HepG2 (cell line): ENCODE results near the gene MARCHF5. TPM values are rescaled to one million over a fixed set of nuclear protein-coding genes. Genes with fewer than 3 reads are reported as not detected.

Experiments used
- ASH2L ChIP-seq: fragments of 300-600, 200-600 bp; sonication (generic); IDR thresholded peaks from 2 replicates; pipeline ENCODE4 v1.7.0; 2017; ENCODE audit warnings: low read depth, mild to moderate bottlenecking, moderate library complexity, mixed read lengths, low read length; ENCODE audit not compliant: insufficient read length
- KLF9 ChIP-seq: IDR thresholded peaks from 2 replicates; pipeline ENCODE4 v1.6.1; 2016; ENCODE audit warnings: low read depth
- RELA ChIP-seq: sonication (generic); formaldehyde crosslinking; IDR thresholded peaks from 2 replicates; pipeline ENCODE4 v1.4.0; 2020; ENCODE audit warnings: missing genetic modification reagents
- ZKSCAN5 ChIP-seq: sonication (generic); formaldehyde crosslinking; IDR thresholded peaks from 2 replicates; pipeline ENCODE4 v1.5.1; 2020; ENCODE audit warnings: mild to moderate bottlenecking, missing genetic modification reagents
- ZNF12 ChIP-seq: sonication (generic); formaldehyde crosslinking; IDR thresholded peaks from 2 replicates; pipeline ENCODE4 v1.5.0; 2020; ENCODE audit warnings: missing genetic modification reagents
- ZNF292 ChIP-seq: sonication (generic); formaldehyde crosslinking; IDR thresholded peaks from 2 replicates; pipeline ENCODE4 v1.8.1; 2022; ENCODE audit warnings: mild to moderate bottlenecking, low read depth, missing genetic modification reagents, borderline replicate concordance
- ZNF317 ChIP-seq: sonication (generic); formaldehyde crosslinking; IDR thresholded peaks from 2 replicates; pipeline ENCODE4 v1.5.0; 2020; ENCODE audit warnings: mild to moderate bottlenecking, missing genetic modification reagents
- ZNF468 ChIP-seq: sonication (generic); formaldehyde crosslinking; IDR thresholded peaks from 2 replicates; pipeline ENCODE4 v1.8.0; 2022; ENCODE audit warnings: mild to moderate bottlenecking, moderate library complexity, missing genetic modification reagents
- polyA plus RNA-seq, 8 experiments: library from polyadenylated mRNA; depleted of rRNA in 3 of 8; stranded (reverse) in 7 of 8; unstranded in 1 of 8; fragments of >200 nt; fragmentation: Illumina TruSeq in 4 of 8; extraction: Trizol in 4 of 8; gene quantifications; 2 replicates each; pipeline versions ENCODE4 v1.2.1 to v1.2.3, GENCODE V29; 2011 to 2016; ENCODE audit warnings: low read depth in 4 of 8, missing spikeins in 1 of 8, mixed read lengths in 1 of 8; ENCODE audit not compliant: insufficient read depth in 1 of 8
- total RNA-seq, 5 experiments: library from RNA; depleted of rRNA; stranded (reverse); fragments of >200 nt; fragmentation: Illumina TruSeq; extraction: Trizol; gene quantifications; 2 replicates each; pipeline ENCODE4 v1.2.3, GENCODE V29; 2016; ENCODE audit warnings: low read depth in 1 of 5
- TF ChIP-seq, protein P1 (sequence below): sonication (generic); formaldehyde crosslinking; IDR thresholded peaks from 2 replicates; pipeline ENCODE4 v1.8.0; 2022; ENCODE audit warnings: mild to moderate bottlenecking, missing genetic modification reagents
- TF ChIP-seq, protein P2 (sequence below): sonication (generic); formaldehyde crosslinking; IDR thresholded peaks from one replicate; pipeline ENCODE4 v1.5.1; 2020; ENCODE audit warnings: mild to moderate bottlenecking, missing genetic modification reagents; ENCODE audit errors: not compliant biosample characterization
- TF ChIP-seq, protein P3 (sequence below), 2 experiments: sonication (generic) in 1 of 2; formaldehyde crosslinking in 1 of 2; IDR thresholded peaks; 2 replicates each; pipeline versions ENCODE4 v1.6.1 to v1.9.0; 2014 to 2022; ENCODE audit warnings: antibody characterized with exemption in 1 of 2, borderline replicate concordance in 1 of 2, inconsistent platforms in 1 of 2, low read depth in 1 of 2, missing genetic modification reagents in 1 of 2

MARCHF5 gene
- total and polyA plus RNA-seq, 2 of the 13 experiments (the other 11 are each of a cell fraction or from before 2014, with no cell fraction given) = 19.4 to 21.0 TPM

DNA sequence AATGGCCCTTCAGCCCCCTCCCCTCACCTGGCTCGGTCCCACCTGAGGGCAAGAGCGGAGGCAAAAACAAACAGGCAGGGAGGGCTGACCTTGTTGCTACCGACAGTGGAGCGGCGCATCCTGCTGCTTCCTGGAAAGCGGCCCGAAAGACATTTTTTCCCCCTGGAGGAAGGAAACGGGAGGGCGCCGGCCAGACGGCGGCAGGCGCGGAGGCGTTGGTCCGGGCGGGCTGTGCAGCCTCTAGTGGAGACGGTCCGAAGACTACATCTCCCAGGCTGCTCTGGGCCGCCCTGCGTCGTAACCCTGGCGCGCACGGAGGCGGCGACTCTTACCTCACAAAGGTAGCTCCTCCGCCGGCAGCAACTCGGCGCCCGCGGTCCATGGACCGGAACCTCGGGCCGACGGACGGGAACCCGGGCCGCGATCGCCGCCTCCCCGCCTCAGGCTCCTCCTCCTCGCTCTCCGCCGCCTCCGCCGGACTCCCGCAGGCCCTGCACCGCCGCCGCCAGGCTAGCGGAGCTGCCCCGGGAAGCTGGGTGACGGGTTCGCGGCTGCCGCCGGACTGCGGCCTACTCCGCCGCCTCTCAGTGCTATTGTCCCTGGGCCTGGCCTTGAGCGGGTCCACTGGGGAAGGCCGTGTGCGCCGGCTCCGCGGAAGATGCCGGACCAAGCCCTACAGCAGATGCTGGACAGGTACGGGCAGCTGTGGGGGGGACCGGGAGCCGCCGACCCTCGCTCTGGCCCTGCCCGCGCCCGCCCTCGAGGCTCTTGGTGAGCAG, at the start of gene MARCHF5, which contains the start of gene CPEB3 (continued):
- TF ChIP-seq, protein P1, sequence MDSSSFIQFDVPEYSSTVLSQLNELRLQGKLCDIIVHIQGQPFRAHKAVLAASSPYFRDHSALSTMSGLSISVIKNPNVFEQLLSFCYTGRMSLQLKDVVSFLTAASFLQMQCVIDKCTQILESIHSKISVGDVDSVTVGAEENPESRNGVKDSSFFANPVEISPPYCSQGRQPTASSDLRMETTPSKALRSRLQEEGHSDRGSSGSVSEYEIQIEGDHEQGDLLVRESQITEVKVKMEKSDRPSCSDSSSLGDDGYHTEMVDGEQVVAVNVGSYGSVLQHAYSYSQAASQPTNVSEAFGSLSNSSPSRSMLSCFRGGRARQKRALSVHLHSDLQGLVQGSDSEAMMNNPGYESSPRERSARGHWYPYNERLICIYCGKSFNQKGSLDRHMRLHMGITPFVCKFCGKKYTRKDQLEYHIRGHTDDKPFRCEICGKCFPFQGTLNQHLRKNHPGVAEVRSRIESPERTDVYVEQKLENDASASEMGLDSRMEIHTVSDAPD (CRISPR knock-in tag) = 0 out of 2 replicates have a peak, but pooled peaks have one; percentile 72
- TF ChIP-seq ZKSCAN5 (CRISPR knock-in tag) (no peak), ZNF317 (CRISPR knock-in tag) (peak; percentile 40; the same call in 1 of the 2 replicates), ZNF12 (no peak), ZNF292 (no peak), ASH2L (peak; percentile 66), KLF9 (CRISPR knock-in tag) (peak; percentile 58; the same call in 1 of the 2 replicates), ZNF468 (CRISPR knock-in tag) (no peak), RELA (CRISPR knock-in tag) (peak; percentile 26; the same call in 1 of the 2 replicates)
- TF ChIP-seq, protein P2, sequence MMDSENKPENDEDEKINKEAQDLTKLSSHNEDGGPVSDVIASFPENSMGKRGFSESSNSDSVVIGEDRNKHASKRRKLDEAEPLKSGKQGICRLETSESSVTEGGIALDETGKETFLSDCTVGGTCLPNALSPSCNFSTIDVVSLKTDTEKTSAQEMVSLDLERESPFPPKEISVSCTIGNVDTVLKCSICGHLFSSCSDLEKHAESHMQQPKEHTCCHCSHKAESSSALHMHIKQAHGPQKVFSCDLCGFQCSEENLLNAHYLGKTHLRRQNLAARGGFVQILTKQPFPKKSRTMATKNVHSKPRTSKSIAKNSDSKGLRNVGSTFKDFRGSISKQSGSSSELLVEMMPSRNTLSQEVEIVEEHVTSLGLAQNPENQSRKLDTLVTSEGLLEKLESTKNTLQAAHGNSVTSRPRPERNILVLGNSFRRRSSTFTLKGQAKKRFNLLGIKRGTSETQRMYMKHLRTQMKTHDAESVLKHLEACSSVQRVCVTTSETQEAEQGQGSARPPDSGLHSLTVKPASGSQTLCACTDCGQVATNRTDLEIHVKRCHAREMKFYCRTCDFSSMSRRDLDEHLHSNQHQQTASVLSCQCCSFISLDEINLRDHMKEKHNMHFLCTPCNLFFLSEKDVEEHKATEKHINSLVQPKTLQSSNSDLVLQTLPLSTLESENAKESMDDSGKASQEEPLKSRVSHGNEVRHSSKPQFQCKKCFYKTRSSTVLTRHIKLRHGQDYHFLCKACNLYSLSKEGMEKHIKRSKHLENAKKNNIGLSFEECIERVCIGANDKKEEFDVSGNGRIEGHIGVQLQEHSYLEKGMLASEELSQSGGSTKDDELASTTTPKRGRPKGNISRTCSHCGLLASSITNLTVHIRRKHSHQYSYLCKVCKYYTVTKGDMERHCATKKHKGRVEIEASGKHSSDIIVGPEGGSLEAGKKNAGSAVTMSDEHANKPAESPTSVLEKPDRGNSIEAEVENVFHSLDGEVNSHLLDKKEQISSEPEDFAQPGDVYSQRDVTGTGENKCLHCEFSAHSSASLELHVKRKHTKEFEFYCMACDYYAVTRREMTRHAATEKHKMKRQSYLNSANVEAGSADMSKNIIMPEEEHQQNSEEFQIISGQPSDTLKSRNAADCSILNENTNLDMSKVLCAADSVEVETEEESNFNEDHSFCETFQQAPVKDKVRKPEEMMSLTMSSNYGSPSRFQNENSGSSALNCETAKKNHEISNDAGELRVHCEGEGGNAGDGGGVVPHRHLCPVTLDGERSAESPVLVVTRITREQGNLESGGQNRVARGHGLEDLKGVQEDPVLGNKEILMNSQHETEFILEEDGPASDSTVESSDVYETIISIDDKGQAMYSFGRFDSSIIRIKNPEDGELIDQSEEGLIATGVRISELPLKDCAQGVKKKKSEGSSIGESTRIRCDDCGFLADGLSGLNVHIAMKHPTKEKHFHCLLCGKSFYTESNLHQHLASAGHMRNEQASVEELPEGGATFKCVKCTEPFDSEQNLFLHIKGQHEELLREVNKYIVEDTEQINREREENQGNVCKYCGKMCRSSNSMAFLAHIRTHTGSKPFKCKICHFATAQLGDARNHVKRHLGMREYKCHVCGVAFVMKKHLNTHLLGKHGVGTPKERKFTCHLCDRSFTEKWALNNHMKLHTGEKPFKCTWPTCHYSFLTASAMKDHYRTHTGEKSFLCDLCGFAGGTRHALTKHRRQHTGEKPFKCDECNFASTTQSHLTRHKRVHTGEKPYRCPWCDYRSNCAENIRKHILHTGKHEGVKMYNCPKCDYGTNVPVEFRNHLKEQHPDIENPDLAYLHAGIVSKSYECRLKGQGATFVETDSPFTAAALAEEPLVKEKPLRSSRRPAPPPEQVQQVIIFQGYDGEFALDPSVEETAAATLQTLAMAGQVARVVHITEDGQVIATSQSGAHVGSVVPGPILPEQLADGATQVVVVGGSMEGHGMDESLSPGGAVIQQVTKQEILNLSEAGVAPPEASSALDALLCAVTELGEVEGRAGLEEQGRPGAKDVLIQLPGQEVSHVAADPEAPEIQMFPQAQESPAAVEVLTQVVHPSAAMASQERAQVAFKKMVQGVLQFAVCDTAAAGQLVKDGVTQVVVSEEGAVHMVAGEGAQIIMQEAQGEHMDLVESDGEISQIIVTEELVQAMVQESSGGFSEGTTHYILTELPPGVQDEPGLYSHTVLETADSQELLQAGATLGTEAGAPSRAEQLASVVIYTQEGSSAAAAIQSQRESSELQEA (CRISPR knock-in tag) = peak; percentile 79
- TF ChIP-seq, protein P3, sequence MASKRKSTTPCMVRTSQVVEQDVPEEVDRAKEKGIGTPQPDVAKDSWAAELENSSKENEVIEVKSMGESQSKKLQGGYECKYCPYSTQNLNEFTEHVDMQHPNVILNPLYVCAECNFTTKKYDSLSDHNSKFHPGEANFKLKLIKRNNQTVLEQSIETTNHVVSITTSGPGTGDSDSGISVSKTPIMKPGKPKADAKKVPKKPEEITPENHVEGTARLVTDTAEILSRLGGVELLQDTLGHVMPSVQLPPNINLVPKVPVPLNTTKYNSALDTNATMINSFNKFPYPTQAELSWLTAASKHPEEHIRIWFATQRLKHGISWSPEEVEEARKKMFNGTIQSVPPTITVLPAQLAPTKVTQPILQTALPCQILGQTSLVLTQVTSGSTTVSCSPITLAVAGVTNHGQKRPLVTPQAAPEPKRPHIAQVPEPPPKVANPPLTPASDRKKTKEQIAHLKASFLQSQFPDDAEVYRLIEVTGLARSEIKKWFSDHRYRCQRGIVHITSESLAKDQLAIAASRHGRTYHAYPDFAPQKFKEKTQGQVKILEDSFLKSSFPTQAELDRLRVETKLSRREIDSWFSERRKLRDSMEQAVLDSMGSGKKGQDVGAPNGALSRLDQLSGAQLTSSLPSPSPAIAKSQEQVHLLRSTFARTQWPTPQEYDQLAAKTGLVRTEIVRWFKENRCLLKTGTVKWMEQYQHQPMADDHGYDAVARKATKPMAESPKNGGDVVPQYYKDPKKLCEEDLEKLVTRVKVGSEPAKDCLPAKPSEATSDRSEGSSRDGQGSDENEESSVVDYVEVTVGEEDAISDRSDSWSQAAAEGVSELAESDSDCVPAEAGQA (IDR thresholded peaks at IDR 0.05; ENCODE audit: low read depth) = peak; percentile 88
- TF ChIP-seq, protein P3 (CRISPR knock-in tag; IDR thresholded peaks at IDR 0.05; ENCODE audit: borderline replicate concordance) = no peak
